ENCODE data around the gene HOXC10. TPM values are rescaled to one million over a fixed set of nuclear protein-coding genes. Genes with fewer than 3 reads are reported as not detected.

Gene HOXC10
- total and polyA plus RNA-seq, 10 of the 15 experiments (the other 5 are each of a cell fraction or from before 2014, with no cell fraction given), result 0.59 TPM; not detected in 9

- TF ChIP-seq USF2 (IDR thresholded peaks at IDR 0.05; ENCODE audit: borderline replicate concordance, low read depth, low read length), result peak; percentile 34; the same call in 1 of the 2 replicates
Observed at GRCh38 chr12:53999559-54000115, 14.7 kb downstream of the HOXC10 start (continued).

- SMC1A ChIA-PET (ENCODE audit: uncharacterized antibody, unreplicated experiment), result interaction anchor here (1.0 to 1.1 kb wide), 3 partner anchors 8 to 17 kb away, joined by 3 to 5 read pairs (median 3); partner anchors contain the start of gene HOXC8
- ATAC-seq (no peak), FAIRE-seq (no peak), DNase-seq (ENCODE audit: low read depth, low spot score) (no peak)
- intact Hi-C loops (cut with micrococcal nuclease; ENCODE audit: unreplicated experiment), result loop anchor here (10.0 kb wide), 1 partner anchor 374 kb away; no protein-coding TSS in a partner anchor
- WGBS (ENCODE audit: insufficient coverage, insufficient replicate concordance, low lambda C conversion rate, missing lambda C conversion rate), result 49% methylated on average over 48 of the region's 87 CpGs
- CTCF ChIA-PET, result interaction anchor here (0.8 to 4.2 kb wide), 8 partner anchors 13 to 216 kb away, joined by 3 to 20 read pairs (median 3); partner anchors contain the start of genes HOXC10 and HOXC5
- no peaks in the 10 kb centered on the region for H3K9me3 ChIP-seq (replicated peaks; ENCODE audit: control insufficient read depth, insufficient read depth, low read length)
- no peak within 1 kb of the TSS for H3K27ac ChIP-seq (ENCODE audit: control insufficient read depth, insufficient read depth)
- H3K36me3 ChIP-seq (ENCODE audit: control insufficient read depth in 2 of 2, insufficient read depth in 2 of 2, low read length in 1 of 2), result no peaks in the 10 kb centered on the region
- H3K4me2 ChIP-seq (ENCODE audit: control insufficient read depth, insufficient read depth), result 0 out of 2 replicates have a peak within 1 kb of the TSS, but pooled peaks have one; percentile 2
- no peaks in the 10 kb centered on the region for H3K79me2 ChIP-seq (ENCODE audit: control insufficient read depth, insufficient read depth, low read length)
- POLR2A ChIA-PET, result interaction anchor here (0.6 to 1.2 kb wide), 3 partner anchors 10 to 205 kb away, joined by 3 to 5 read pairs (median 3); no protein-coding TSS in a partner anchor
- peaks cover 23 to 42% of the 10 kb centered on the region in 2 experiments for H3K27me3 ChIP-seq (replicated peaks in 1 of 2; ENCODE audit: control insufficient read depth in 2 of 2, insufficient read depth in 2 of 2, low read length in 1 of 2)
- no peak within 1 kb of the TSS for H3K9ac ChIP-seq (ENCODE audit: control insufficient read depth, insufficient read depth, low read length)
- BruUV-seq (replicated peaks), result no TSS peak
- RAD21 ChIA-PET (ENCODE audit: unreplicated experiment), result interaction anchor here (0.7 to 1.5 kb wide), 5 partner anchors 10 to 280 kb away, joined by 3 to 6 read pairs (median 4); partner anchors contain the start of genes HOXC10 and SMUG1
- no peak within 1 kb of the TSS for H3K4me3 ChIP-seq
- in situ Hi-C loops (cut with MboI), result no loop called here
- no peak within 1 kb of the TSS; the same call in 1 of the 2 replicates for H2AFZ ChIP-seq (ENCODE audit: control insufficient read depth, low read depth, low read length)
- no peaks in the 10 kb centered on the region for H4K20me1 ChIP-seq (ENCODE audit: control insufficient read depth, insufficient read depth)
- peaks cover 4% of the 10 kb centered on the region for H3K4me1 ChIP-seq (ENCODE audit: control insufficient read depth, insufficient read depth, low read length)
- TF ChIP-seq JUNB (IDR thresholded peaks at IDR 0.05) (no peak), SREBF2 (IDR thresholded peaks at IDR 0.05; ENCODE audit: low read length) (no peak), HDGF (IDR thresholded peaks at IDR 0.05) (no peak), ZNF217 (IDR thresholded peaks at IDR 0.05) (no peak), ZBTB4 (CRISPR knock-in tag; IDR thresholded peaks at IDR 0.05) (no peak), LARP7 (IDR thresholded peaks at IDR 0.05) (0 out of 2 replicates have a peak, but pooled peaks have one; percentile 26), ZZZ3 (IDR thresholded peaks at IDR 0.05; ENCODE audit: control insufficient read depth, insufficient read length, low read depth) (no peak), TARDBP (IDR thresholded peaks at IDR 0.05; ENCODE audit: borderline replicate concordance) (no peak), ELK1 (IDR thresholded peaks at IDR 0.05; ENCODE audit: low read depth, low read length) (no peak)
Observed at GRCh38 chr12:54000116-54001114, 15.5 kb downstream of the HOXC10 start, which contains the start of gene HOXC9. Gene HOXC9, plus strand, starts transcription at chr12:54000161. Its CDS starts 28 bp downstream, at chr12:54000189.
